SK-N-SH treated with all-trans-retinoic acid at 6 μM for 48 hours (cell line): Measurements from ENCODE around the gene GPR183.

ENCODE experiments used
- ATAC-seq: fragments of 200-7000 bp; cut with Tn5 transposase; 3 replicates; pipeline ENCODE4 v1.9.1; 2020; ENCODE audit warnings: mild to moderate bottlenecking, moderate library complexity
- ARNTL ChIP-seq: fragments of 450-650 bp; formaldehyde crosslinking; IDR thresholded peaks from 2 replicates; pipeline ENCODE4 v1.5.0; 2020; ENCODE audit warnings: low read depth, mild to moderate bottlenecking, moderate library complexity, borderline replicate concordance
- BACH2 ChIP-seq: fragments of 250-450 bp; sonication (Bioruptor Pico); IDR thresholded peaks from 2 replicates; pipeline ENCODE4 v1.9.0; 2021; ENCODE audit warnings: mild to moderate bottlenecking, borderline replicate concordance
- CREB5 ChIP-seq: fragments of 250-450 bp; sonication (Bioruptor Pico); IDR thresholded peaks from 2 replicates; pipeline ENCODE4 v1.5.1; 2020; ENCODE audit warnings: low read depth, mild to moderate bottlenecking, moderate library complexity
- CSDC2 ChIP-seq: fragments of 250-450 bp; sonication (Bioruptor Pico); IDR thresholded peaks from 2 replicates; pipeline ENCODE4 v1.5.0; 2020; ENCODE audit warnings: mild to moderate bottlenecking, moderate library complexity
- CSRNP3 ChIP-seq: fragments of 250-450 bp; sonication (Bioruptor Pico); IDR thresholded peaks from 2 replicates; pipeline ENCODE4 v1.5.1; 2021; ENCODE audit warnings: mild to moderate bottlenecking, moderate library complexity
- ESRRG ChIP-seq: fragments of 250-450 bp; sonication (Bioruptor Pico); IDR thresholded peaks from 2 replicates; pipeline ENCODE4 v1.6.1; 2021; ENCODE audit warnings: mild to moderate bottlenecking
- GLIS3 ChIP-seq: fragments of 250-450 bp; sonication (Bioruptor Pico); IDR thresholded peaks from 2 replicates; pipeline ENCODE4 v1.5.0; 2020; ENCODE audit warnings: mild to moderate bottlenecking, moderate library complexity
- OSR1 ChIP-seq: fragments of 250-450 bp; sonication (Bioruptor Pico); IDR thresholded peaks from 2 replicates; pipeline ENCODE4 v1.8.0; 2022; ENCODE audit warnings: moderate library complexity, mild to moderate bottlenecking, inconsistent platforms
- PATZ1 ChIP-seq: fragments of 250-450 bp; sonication (Bioruptor Pico); IDR thresholded peaks from 2 replicates; pipeline ENCODE4 v1.8.0; 2020; ENCODE audit warnings: mild to moderate bottlenecking, moderate library complexity, borderline replicate concordance
- POU6F1 ChIP-seq: fragments of 250-450 bp; sonication (Bioruptor Pico); IDR thresholded peaks from 2 replicates; pipeline ENCODE4 v1.8.0; 2021; ENCODE audit warnings: low read depth, mild to moderate bottlenecking, moderate library complexity, borderline replicate concordance
- PPARA ChIP-seq: fragments of 250-450 bp; sonication (Bioruptor Pico); IDR thresholded peaks from 2 replicates; pipeline ENCODE4 v1.5.0; 2020; ENCODE audit warnings: mild to moderate bottlenecking, borderline replicate concordance
- RARB ChIP-seq: fragments of 250-450 bp; sonication (Bioruptor Pico); IDR thresholded peaks from 2 replicates; pipeline ENCODE4 v1.8.0; 2021; ENCODE audit warnings: mild to moderate bottlenecking, moderate library complexity
- TCF4 ChIP-seq: fragments of 250-450 bp; sonication (Bioruptor Pico); IDR thresholded peaks from 2 replicates; pipeline ENCODE4 v1.8.0; 2021; ENCODE audit warnings: mild to moderate bottlenecking, moderate library complexity, borderline replicate concordance
- TOX ChIP-seq: fragments of 250-450 bp; sonication (Bioruptor Pico); IDR thresholded peaks from 2 replicates; pipeline ENCODE4 v1.8.0; 2021; ENCODE audit warnings: mild to moderate bottlenecking, moderate library complexity, borderline replicate concordance
- TSHZ2 ChIP-seq: fragments of 250-450 bp; sonication (Bioruptor Pico); IDR thresholded peaks from 2 replicates; pipeline ENCODE4 v1.5.0; 2020; ENCODE audit warnings: mild to moderate bottlenecking, moderate library complexity
- ZC3H10 ChIP-seq: fragments of 250-450 bp; sonication (Bioruptor Pico); IDR thresholded peaks from 2 replicates; pipeline ENCODE4 v1.5.1; 2021; ENCODE audit warnings: mild to moderate bottlenecking, moderate library complexity
- ZFP3 ChIP-seq: fragments of 250-450 bp; sonication (Bioruptor Pico); IDR thresholded peaks from 2 replicates; pipeline ENCODE4 v1.5.0; 2020; ENCODE audit warnings: mild to moderate bottlenecking, moderate library complexity
- ZFP30 ChIP-seq: fragments of 450-650 bp; formaldehyde crosslinking; IDR thresholded peaks from 2 replicates; pipeline ENCODE4 v1.5.0; 2022; ENCODE audit warnings: mild to moderate bottlenecking, moderate library complexity
- ZNF565 ChIP-seq: fragments of 450-650 bp; formaldehyde crosslinking; conservative IDR thresholded peaks from 2 replicates; pipeline ENCODE4 v1.5.0; 2020; ENCODE audit warnings: low read depth, mild to moderate bottlenecking, moderate library complexity
- ZNF8 ChIP-seq: fragments of 450-650 bp; formaldehyde crosslinking; IDR thresholded peaks from 2 replicates; pipeline ENCODE4 v1.5.0; 2020; ENCODE audit warnings: mild to moderate bottlenecking, moderate library complexity

GPR183 gene

GRCh38 chr13:99347911-99348451 lies 40.8 kb upstream of the GPR183 start (continued):
- TF ChIP-seq CSRNP3 (CRISPR knock-in tag) (no peak), ZFP30 (no peak), OSR1 (CRISPR knock-in tag) (no peak)
- TF ChIP-seq, all 23 proteins: peak for 0

- TF ChIP-seq CREB5 (no peak), CSRNP3 (CRISPR knock-in tag) (no peak), OSR1 (CRISPR knock-in tag) (no peak), TCF4 (CRISPR knock-in tag) (no peak), ARNTL (no peak), ESRRG (CRISPR knock-in tag) (no peak), PPARA (no peak), TSHZ2 (CRISPR knock-in tag) (no peak), ZNF8 (CRISPR knock-in tag) (no peak), POU6F1 (no peak), TOX (no peak), BACH2 (no peak), GLIS3 (CRISPR knock-in tag) (no peak), PATZ1 (CRISPR knock-in tag) (no peak), CSDC2 (CRISPR knock-in tag) (no peak), RARB (CRISPR knock-in tag) (no peak), ZFP3 (CRISPR knock-in tag) (no peak), ZC3H10 (CRISPR knock-in tag) (no peak), ZNF565 (CRISPR knock-in tag) (no peak), ZFP30 (no peak)
These were observed 40.2 kb upstream of the GPR183 start for GRCh38 chr13:99347335-99347878.

More at GRCh38 chr13:99347335-99347878, 40.2 kb upstream of the GPR183 start:
- no peak for ATAC-seq
